Raji (cell line): ENCODE measurements around the gene ASZ1.

Source experiments
- POLR2A ChIP-seq: IDR thresholded peaks from 2 replicates; pipeline ENCODE4 v1.6.1; 2011; ENCODE audit warnings: low read depth, low read length, control low read depth; ENCODE audit not compliant: insufficient read depth

ASZ1 gene

GRCh38 chr7:117427258-117427701 lies at the start of gene ASZ1:
Gene ASZ1, minus strand, starts transcription at chr7:117427493. Its CDS starts 33 bp downstream, at chr7:117427460.
- TF ChIP-seq POLR2A = no peak

- no peak for TF ChIP-seq POLR2A
Observed at GRCh38 chr7:117476557-117477215, 49.4 kb upstream of the ASZ1 start.

GRCh38 chr7:117472335-117472734 lies 45.0 kb upstream of the ASZ1 start:
- TF ChIP-seq POLR2A = no peak

GRCh38 chr7:117470777-117471176 lies 43.5 kb upstream of the ASZ1 start:
- TF ChIP-seq POLR2A = no peak

DNA sequence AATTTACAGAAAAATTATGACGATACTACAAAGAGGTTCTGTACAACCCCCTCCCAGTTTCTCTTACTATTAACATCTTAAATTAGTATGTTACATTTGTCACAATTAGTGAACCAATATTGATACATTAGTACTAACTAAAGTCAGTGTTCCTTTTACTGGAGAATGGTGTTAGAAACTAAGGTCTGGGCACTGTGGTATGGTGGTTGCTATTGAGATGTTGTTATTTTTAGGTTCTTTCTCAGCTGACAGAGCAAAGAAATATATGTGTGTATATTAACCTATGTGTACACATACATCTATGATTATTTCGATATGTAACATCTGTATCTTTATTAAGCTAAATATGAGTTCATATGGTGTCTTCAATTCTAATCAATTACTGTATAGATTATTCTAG lies 40.9 kb upstream of the ASZ1 start:
- no peak for TF ChIP-seq POLR2A

- TF ChIP-seq POLR2A = no peak
Observed at GRCh38 chr7:117459735-117460134, 32.4 kb upstream of the ASZ1 start.

- no peak for TF ChIP-seq POLR2A
Observed at GRCh38 chr7:117458977-117459583, 31.8 kb upstream of the ASZ1 start.

DNA sequence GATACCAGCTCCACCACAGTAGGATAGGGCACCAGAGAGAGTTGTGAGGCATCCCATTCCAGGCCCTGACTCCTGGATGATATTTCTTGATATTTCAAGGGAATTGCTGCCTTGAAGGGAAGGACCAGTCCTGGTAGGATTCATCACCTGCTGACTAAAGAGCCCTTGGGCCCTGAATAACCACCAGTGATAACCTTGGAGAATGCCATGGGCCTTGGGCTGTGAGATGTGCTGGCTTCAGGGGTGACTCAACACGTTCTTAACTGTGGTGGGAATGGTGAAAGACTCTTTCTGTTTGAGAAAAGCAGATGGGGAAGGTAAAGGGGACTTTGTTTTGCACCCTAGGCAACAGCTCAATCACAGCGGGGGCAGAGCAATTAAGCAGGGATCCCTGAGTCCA lies 21.4 kb upstream of the ASZ1 start:
- TF ChIP-seq POLR2A = no peak

- TF ChIP-seq POLR2A = no peak
Observed at GRCh38 chr7:117446220-117446815, 19.0 kb upstream of the ASZ1 start.

GRCh38 chr7:117445206-117445605 lies 17.9 kb upstream of the ASZ1 start:
- TF ChIP-seq POLR2A = no peak

- TF ChIP-seq POLR2A = no peak
Observed at GRCh38 chr7:117444646-117445045, 17.4 kb upstream of the ASZ1 start.

- no peak for TF ChIP-seq POLR2A
Observed at GRCh38 chr7:117435475-117436043, 8.3 kb upstream of the ASZ1 start.

DNA sequence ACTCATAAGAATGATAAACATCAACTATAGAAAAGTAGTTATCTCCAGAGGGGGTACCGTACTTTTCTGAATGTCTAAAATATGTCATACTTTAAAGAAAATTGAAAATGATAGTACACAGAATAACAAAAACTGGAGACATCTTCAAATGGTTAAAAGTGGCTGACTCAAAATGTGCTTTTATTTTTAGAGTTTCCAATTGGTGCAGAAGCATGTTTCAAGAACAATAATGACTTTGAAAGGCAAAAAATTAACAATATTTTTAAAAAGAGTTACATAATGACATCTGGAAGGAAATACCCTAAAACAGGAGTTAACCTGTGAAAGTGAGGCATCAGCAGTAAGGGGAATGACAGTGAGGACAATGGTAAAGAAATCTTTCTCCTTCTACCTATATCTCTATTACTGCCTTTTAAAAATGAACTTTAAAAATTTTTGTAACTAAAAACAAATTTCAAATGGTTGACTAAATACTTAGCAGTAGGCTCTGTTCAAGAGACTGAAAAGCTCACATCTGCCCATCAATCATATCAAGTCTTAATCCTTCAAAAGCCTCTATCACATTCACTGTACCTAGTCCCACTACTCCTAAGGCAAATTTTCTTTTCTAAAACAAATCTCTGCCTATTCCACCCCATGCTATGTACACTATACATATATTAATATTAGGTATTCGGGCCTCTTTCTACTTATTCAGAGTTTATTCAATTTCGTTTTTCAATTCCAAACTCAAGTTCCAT lies 3.0 kb downstream of the ASZ1 start:
- no peak for TF ChIP-seq POLR2A

- no peak for TF ChIP-seq POLR2A
Observed at GRCh38 chr7:117412946-117413559, 14.2 kb downstream of the ASZ1 start.

- TF ChIP-seq POLR2A = no peak
Observed at GRCh38 chr7:117412390-117412789, 14.9 kb downstream of the ASZ1 start.
